GM18868 (cell line): ENCODE results near the gene KAZALD1.
"Not testable (repeated sequence)": the region's sequence is repeated elsewhere in the genome, so short reads cannot be mapped to it uniquely, and the experiment has no call there.

Experiments
- ATAC-seq: cut with Tn5 transposase; IDR thresholded peaks from one replicate; pipeline ENCODE4 v1.9.1; 2021; ENCODE audit warnings: mild to moderate bottlenecking, moderate library complexity; ENCODE audit not compliant: unreplicated experiment

Gene KAZALD1

GRCh38 chr10:101030496-101031127, 31.2 kb upstream of the KAZALD1 start:
- no peak for ATAC-seq

GRCh38 chr10:101031128-101031795, 30.5 kb upstream of the KAZALD1 start, which contains the start of the genes PDZD7 and SFXN3:
Gene PDZD7, minus strand, starts transcription at chr10:101031129. Its CDS starts 910 bp downstream, at chr10:101030219.
Gene SFXN3, plus strand, starts transcription at chr10:101031234. Its CDS starts 3,461 bp downstream, at chr10:101034695.
- peak; percentile 93 for ATAC-seq

- no peak for ATAC-seq
Measured at GRCh38 chr10:101031796-101032636, 29.8 kb upstream of the KAZALD1 start.

DNA sequence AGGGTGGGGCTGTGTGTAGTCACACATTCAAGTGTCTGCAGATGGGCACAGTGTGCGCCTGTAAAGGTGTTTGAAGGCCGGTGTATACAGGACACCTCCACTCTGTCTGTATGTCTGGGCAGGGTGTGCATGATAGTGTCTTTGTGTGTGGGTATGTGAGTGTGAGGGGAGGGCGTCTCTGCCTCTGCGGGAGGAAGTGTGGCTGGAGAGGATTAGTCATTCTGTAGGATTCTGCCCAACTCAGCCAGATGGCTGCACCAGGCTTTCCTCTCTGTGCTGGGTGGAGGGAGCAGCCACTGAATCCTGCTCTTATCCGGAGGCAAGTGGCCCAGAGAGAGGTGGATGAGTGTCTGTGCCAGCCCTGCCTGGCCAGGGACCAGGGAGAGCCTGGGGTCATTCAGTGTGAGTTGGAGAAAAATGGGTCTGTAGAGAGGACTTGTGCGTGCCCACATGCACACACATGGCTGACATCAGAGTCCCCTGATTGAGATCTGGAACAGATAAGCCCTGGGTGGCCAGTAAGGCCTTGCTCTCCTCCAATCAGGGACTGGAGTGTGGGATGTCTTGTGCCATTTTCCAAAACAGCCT, 29.1 kb upstream of the KAZALD1 start:
- ATAC-seq, result no peak

- no peak for ATAC-seq
Measured at GRCh38 chr10:101033276-101033675, 28.5 kb upstream of the KAZALD1 start.

DNA sequence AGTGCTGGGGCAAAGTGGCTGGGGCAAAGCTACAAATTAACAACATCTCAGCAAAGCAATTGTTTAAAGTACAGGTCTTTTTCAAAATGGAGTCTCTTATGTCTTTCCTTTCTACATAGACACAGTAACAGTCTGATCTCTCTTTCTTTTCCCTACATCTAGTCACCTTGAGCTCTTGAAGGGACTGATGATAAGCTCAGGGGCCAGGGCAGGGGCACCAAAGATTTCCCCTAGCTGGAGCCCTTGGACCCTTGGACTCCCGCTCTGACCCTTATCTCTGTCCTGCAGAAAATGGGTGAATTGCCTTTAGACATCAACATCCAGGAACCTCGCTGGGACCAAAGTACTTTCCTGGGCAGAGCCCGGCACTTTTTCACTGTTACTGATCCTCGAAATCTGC, 27.4 kb upstream of the KAZALD1 start:
- not testable (repeated sequence) for ATAC-seq

DNA sequence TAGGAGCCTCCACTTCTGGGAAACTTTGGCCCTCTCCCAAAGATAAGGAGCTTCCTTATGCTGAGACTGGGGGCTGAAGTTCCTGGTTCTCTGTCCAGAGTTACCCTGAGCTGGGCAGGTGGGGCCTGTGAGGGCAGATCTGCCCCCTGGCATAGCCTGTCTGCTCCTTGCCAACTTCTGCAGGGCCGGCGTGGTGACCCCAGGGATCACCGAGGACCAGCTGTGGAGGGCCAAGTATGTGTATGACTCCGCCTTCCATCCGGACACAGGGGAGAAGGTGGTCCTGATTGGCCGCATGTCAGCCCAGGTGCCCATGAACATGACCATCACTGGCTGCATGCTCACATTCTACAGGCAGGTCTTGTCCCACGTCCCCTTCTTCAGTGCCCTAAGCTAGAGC, 26.5 kb upstream of the KAZALD1 start:
- no peak for ATAC-seq

DNA sequence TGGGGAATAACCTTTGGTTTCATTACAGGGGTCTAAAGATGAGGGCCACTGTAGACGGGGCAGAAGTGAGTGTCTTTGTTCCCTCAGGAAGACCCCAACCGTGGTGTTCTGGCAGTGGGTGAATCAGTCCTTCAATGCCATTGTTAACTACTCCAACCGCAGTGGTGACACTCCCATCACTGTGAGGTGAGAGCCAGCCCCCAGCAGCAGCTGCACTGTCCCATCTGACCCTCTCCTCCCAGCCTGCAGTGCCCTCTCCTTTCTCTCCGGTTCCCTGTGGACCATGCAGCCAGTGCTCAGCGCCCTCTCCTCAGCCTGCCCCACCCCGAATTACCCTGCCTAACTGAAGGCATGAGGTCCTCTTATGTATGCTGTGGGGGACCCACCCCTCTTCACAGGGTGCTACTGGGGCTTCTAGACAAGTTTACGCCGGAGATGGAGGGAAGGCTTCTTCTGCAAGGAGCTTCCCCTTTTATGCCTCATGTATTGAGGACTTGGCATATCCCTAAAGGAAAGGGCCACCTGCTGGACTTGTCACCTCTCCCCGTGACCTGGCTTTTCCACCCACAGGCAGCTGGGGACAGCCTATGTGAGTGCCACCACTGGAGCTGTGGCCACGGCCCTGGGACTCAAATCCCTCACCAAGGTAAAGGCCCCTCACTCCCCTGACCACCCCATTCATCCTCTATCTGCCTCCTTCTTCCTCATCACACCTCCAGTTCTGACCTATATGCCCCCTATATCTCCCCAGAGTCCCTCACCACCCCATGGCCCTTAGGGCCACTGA, 25.7 kb upstream of the KAZALD1 start:
- ATAC-seq, result no peak

DNA sequence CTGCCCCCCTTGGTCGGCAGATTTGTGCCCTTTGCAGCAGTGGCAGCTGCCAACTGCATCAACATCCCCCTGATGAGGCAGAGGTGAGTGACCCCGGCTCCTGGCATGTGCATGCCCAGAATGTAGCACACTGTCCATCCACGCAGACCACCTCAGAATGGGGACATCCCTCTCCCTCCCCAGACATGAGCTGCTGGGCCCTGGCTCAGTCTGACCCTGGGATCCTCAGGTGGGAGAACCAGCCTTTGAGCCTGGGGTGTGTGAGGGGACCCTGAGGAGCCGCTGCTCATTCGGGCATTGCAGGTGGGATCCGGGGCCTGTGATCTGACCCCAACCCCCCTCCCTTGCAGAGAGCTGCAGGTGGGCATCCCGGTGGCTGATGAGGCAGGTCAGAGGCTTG, 25.1 kb upstream of the KAZALD1 start:
- no peak for ATAC-seq

DNA sequence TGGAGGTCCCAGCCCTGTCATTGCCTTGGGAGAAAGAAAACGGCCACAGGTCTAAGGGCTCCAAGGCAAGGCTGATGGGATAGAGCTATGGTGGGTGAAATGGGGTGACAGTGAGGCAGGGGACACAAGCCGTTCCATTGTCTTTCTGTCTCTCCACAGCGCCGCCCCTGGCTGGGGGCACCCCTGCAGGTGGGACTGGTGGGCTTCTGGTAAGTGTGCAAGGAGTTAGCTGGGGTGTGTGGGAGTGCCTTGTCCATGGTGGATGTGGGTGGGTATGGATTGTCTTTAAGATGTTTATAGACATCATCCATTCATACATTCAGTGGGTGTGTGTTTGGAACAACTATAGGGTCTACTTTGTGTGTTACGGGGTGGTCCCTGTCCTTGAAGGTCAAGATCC, 23.3 kb upstream of the KAZALD1 start:
- no peak for ATAC-seq

DNA sequence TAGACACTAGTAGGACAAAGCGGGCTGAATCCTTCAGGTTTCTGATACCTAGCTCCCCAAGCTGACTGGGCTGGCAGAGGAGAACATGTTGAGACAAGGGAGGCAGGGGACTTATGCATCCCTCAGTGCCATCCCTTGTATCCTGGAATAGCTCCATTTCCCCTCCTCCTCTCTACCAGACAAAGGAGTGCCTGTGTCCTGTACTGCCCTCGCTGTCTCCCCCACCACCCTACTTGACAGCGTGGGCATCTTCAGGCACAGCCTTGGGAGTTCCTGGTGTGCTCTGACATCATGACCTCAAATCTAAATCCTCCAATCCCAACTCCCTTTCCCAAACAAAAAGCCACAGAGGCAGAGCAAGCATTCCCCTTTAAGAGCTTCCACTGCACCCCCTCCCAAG, 21.7 kb upstream of the KAZALD1 start:
- no peak for ATAC-seq

DNA sequence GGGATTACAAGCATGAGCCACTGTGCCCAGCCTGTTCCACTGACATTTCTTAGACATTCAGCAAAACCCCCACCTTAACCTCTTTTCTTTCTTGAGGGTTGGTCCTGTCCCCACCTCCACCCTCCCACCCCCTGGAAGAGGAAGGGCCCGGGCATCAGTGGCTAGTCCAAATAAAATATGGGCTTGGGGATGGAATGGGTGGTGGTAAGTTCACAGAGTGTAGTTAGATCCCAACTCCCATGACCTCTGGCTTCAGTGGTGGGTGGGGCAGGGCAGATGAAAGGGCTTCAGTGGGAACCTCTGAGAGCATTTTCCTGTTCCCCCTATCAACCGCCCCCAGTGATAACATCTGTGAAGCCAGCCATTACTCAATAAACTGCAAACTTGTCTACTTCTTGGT, 20.9 kb upstream of the KAZALD1 start:
- ATAC-seq, result no peak

DNA sequence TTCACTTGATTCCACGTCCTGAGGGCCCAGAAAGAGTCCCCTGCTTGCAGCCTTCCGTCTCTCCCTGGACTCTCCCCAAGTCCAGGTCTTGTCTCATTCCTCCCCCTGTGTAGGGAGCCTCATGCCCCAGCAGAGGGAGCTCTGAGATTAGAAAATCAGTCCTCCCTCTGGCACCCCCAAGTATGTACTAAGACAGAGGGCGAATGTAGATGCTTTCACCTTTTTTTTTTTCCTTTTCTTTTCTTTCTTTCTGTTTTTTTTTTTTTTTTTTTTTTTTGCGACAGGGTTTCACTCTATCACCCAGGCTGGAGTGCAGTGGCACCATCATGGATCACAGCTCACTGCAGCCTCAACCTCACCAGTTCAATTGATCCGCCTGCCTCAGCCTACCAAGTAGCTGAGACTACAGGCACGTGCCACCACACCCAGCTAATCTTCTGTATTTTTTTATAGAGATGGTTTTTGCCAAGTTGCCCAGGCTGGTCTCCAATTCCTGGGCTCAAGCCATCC, 20.5 kb upstream of the KAZALD1 start:
- peak; percentile 71 for ATAC-seq

DNA sequence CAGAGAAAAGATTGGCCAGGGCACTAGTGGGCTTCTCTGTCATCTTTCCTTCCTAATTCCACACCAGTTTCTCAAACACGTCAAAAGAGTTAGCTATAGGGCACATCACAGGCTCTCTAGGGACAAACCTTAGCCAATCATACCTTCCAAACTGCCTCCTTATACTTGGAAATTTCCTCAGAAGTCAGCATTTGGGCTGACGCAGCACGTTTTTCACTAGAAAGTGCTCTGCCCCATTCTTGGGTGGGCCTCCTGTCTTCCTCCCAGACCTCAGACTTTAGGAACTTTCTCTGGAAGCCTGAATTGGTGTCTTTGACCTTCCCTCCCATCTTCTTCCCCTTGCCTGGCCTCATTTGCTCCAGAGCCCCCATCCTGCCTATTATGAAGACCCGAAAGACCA, 19.7 kb upstream of the KAZALD1 start:
- no peak for ATAC-seq

DNA sequence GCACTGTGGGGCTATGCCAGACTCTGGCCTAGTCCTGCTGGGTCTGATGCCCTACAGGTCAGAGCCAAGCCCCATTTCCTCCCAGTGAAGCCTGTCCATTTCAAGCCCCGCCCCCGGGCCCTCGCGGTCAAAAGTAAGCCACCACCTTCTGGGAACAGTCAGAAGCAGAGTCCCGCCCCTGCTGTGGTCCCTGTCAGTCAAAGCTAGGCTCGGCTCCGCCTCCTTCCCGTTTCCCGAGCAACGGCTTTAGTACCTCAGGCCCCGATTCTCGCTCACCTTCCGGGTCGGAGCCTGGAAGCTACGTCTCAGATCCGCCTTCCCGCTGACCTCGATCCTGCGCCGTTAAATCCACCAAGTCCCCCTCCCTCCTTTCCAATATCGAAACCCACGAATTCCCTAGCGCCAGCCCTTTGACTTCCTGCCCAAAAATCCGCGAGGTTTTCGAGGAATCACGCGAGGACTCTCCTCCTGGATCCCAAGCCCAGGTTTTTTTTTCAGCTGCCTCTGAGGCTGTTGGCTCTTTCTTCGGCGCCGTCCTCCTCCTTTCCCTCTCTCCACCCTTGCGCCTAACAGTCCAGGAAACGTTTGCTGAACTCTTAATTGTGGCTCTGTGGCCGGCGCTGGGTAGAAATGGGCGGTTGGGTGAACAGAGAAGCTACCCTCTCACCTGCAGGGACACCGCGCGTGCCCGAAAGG, 19.0 kb upstream of the KAZALD1 start:
- ATAC-seq, result peak; percentile 94

GRCh38 chr10:101043363-101043707, 18.5 kb upstream of the KAZALD1 start:
- ATAC-seq, result no peak

DNA sequence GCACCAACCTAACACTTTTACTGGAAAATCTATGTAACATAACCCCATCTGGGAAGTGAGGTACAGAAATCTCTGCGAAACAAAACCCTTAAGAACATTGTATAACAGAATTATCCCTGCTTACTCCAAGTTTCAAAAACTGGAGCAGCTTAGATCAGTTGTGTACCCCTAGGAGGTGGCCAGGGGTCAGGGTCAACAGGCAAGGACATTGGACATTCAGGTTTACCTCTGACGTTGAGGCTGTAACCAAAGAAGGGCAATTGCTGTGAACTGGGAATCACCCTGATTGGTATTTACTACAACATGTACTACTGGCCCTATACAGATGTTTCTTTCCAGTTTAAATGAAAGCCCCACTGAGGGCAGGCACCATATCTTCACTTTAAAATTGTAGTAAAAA, 17.7 kb upstream of the KAZALD1 start:
- ATAC-seq, result no peak

- no peak for ATAC-seq
Measured at GRCh38 chr10:101046332-101047238, 15.2 kb upstream of the KAZALD1 start.

DNA sequence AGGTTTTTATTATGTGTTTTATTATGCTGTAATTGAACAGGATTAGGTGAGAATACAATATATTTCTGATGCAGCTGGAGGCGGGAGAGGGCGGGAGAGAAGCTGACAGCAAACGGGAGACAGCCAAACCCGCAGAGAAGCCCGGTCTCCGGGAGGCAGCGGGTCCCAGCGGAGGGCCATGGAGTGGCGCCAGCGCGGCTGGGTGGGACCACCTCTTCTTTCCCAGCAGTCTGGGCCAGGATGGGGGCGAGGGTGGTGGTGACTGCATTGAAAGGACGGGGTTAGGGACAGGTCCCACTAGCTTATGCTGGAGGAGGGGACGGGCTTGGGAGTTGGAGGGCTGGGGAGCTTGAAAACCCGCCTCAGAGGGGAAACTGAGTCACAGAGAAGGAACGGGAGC, 14.5 kb upstream of the KAZALD1 start:
- ATAC-seq, result no peak
